CD14-positive monocyte (primary cell): ENCODE data around the gene GNA12. TPM values are rescaled to one million over a fixed set of nuclear protein-coding genes. Genes with fewer than 3 reads are reported as not detected.

Source experiments
- DNase-seq, 3 donors: peaks; one replicate each; pipeline ENCODE4 v3.0.0-alpha.2; 2011 to 2022
- H2AFZ ChIP-seq: 2 replicates; pipeline ENCODE4 v1.6.0; 2012; ENCODE audit warnings: mild to moderate bottlenecking, low read depth, low read length, inconsistent platforms; ENCODE audit not compliant: insufficient read depth, poor library complexity, severe bottlenecking
- H3K27ac ChIP-seq, 2 donors: 1 replicate in 1 of 2; 2 replicates in 1 of 2; pipeline ENCODE4 v1.5.1; 2012 to 2013; ENCODE audit warnings: low read length in 2 of 2, control low read depth in 1 of 2, inconsistent platforms in 1 of 2, low read depth in 1 of 2, mild to moderate bottlenecking in 1 of 2
- H3K27me3 ChIP-seq, 2 donors: one replicate each; pipeline versions ENCODE4 v1.6.0 to v1.6.1; 2011 to 2013; ENCODE audit warnings: low read length in 2 of 2; ENCODE audit not compliant: control insufficient read depth in 2 of 2, insufficient read depth in 2 of 2
- H3K36me3 ChIP-seq, 2 donors: replicated peaks in 1 of 2; 1 replicate in 1 of 2; 2 replicates in 1 of 2; pipeline versions ENCODE4 v1.5.1 to v1.6.1; 2012 to 2013; ENCODE audit warnings: low read length in 2 of 2, control low read depth in 1 of 2, inconsistent platforms in 1 of 2, mild to moderate bottlenecking in 1 of 2; ENCODE audit not compliant: insufficient read depth in 2 of 2, control insufficient read depth in 1 of 2
- H3K4me1 ChIP-seq, 2 donors: 1 replicate in 1 of 2; 2 replicates in 1 of 2; pipeline versions ENCODE4 v1.5.1 to v1.6.1; 2012 to 2013; ENCODE audit warnings: low read length in 2 of 2, control low read depth in 1 of 2, inconsistent platforms in 1 of 2, mild to moderate bottlenecking in 1 of 2, moderate library complexity in 1 of 2; ENCODE audit not compliant: insufficient read depth in 2 of 2, control insufficient read depth in 1 of 2
- H3K4me2 ChIP-seq: replicated peaks from 2 replicates; pipeline ENCODE3; 2012; ENCODE audit warnings: low read length, moderate library complexity, mild to moderate bottlenecking; ENCODE audit not compliant: poor library complexity, severe bottlenecking; ENCODE audit errors: extremely low read depth
- H3K4me3 ChIP-seq, 3 experiments: fragments of 200-600 bp in 1 of 3; sonication (generic) in 1 of 3; replicated peaks in 1 of 3; 1 replicate in 2 of 3; 2 replicates in 1 of 3; pipeline ENCODE4 v1.5.1; 2011 to 2013; ENCODE audit warnings: low read length in 3 of 3, mild to moderate bottlenecking in 3 of 3, control low read depth in 2 of 3, low read depth in 2 of 3, inconsistent platforms in 1 of 3, moderate library complexity in 1 of 3
- H3K79me2 ChIP-seq: 2 replicates; pipeline ENCODE4 v1.6.0; 2012; ENCODE audit warnings: mild to moderate bottlenecking, control low read depth, inconsistent platforms, low read length, moderate library complexity; ENCODE audit not compliant: insufficient read depth
- H3K9ac ChIP-seq: 2 replicates; pipeline ENCODE4 v1.6.0; 2017; ENCODE audit warnings: low read length, mild to moderate bottlenecking; ENCODE audit not compliant: insufficient read depth, poor library complexity, severe bottlenecking
- H3K9me3 ChIP-seq, 2 donors: replicated peaks in 1 of 2; 1 replicate in 1 of 2; 2 replicates in 1 of 2; pipeline versions ENCODE4 v1.5.1 to v1.6.1; 2012 to 2013; ENCODE audit warnings: low read length in 2 of 2, control low read depth in 1 of 2; ENCODE audit not compliant: control insufficient read depth in 1 of 2, insufficient read depth in 1 of 2
- H4K20me1 ChIP-seq: 2 replicates; pipeline ENCODE4 v1.6.0; 2012; ENCODE audit warnings: mild to moderate bottlenecking, low read length, control low read depth, moderate library complexity; ENCODE audit not compliant: insufficient read depth
- H3K27ac Mint-ChIP-seq, 7 donors: one replicate each; pipeline ENCODE4 v1.8.0; 2020; ENCODE audit warnings: mild to moderate bottlenecking in 7 of 7, mixed read lengths in 7 of 7, moderate library complexity in 6 of 7, inconsistent platforms in 2 of 7
- H3K27me3 Mint-ChIP-seq, 3 donors: one replicate each; pipeline ENCODE4 v1.8.0; 2021 to 2022; ENCODE audit warnings: low read depth in 3 of 3, mild to moderate bottlenecking in 3 of 3, mixed read lengths in 3 of 3, moderate library complexity in 3 of 3, inconsistent platforms in 1 of 3
- H3K36me3 Mint-ChIP-seq, 2 donors: one replicate each; pipeline ENCODE4 v1.8.0; 2020; ENCODE audit warnings: mixed read lengths in 2 of 2, inconsistent platforms in 1 of 2, mild to moderate bottlenecking in 1 of 2
- H3K4me1 Mint-ChIP-seq: one replicate; pipeline ENCODE4 v1.8.0; 2020; ENCODE audit warnings: mild to moderate bottlenecking, mixed read lengths
- H3K4me3 Mint-ChIP-seq, 2 donors: one replicate each; pipeline ENCODE4 v1.8.0; 2020; ENCODE audit warnings: mild to moderate bottlenecking in 2 of 2, mixed read lengths in 2 of 2, moderate library complexity in 1 of 2
- H3K9me3 Mint-ChIP-seq, 7 donors: one replicate each; pipeline ENCODE4 v1.8.0; 2020 to 2022; ENCODE audit warnings: mixed read lengths in 7 of 7, mild to moderate bottlenecking in 6 of 7, moderate library complexity in 6 of 7, inconsistent platforms in 2 of 7
- CTCF ChIP-seq: fragments of 200-600 bp; IDR thresholded peaks from one replicate; pipeline ENCODE4 v1.8.0; 2022; ENCODE audit warnings: antibody characterized with exemption, mild to moderate bottlenecking
- WGBS: methylation state at CpG from one replicate; pipeline ENCODE4 v1.1.5; 2013; ENCODE audit warnings: missing lambda C conversion rate; ENCODE audit not compliant: insufficient coverage; 5-methylcytosine and 5-hydroxymethylcytosine counted together
- intact Hi-C, 2 donors: fragments of 100-400 bp; cut with micrococcal nuclease; formaldehyde crosslinking; loops; one replicate each; pipeline versions ENCODE4 v1.15.0 to v1.15.1; 2023
- polyA plus RNA-seq, 3 donors: library from polyadenylated mRNA; depleted of rRNA in 1 of 3; unstranded in 2 of 3; stranded (reverse) in 1 of 3; fragments of 300-500 nt in 2 of 3; fragments of >200 nt in 1 of 3; fragmentation: Illumina TruSeq in 2 of 3; gene quantifications; 1 replicate in 2 of 3; 2 replicates in 1 of 3; pipeline ENCODE4 v1.2.3, GENCODE V29; 2012 to 2021

The GNA12 gene
- polyA plus RNA-seq, 3 donors, result 3.4 to 25.9 (median 10.6) TPM

DNA sequence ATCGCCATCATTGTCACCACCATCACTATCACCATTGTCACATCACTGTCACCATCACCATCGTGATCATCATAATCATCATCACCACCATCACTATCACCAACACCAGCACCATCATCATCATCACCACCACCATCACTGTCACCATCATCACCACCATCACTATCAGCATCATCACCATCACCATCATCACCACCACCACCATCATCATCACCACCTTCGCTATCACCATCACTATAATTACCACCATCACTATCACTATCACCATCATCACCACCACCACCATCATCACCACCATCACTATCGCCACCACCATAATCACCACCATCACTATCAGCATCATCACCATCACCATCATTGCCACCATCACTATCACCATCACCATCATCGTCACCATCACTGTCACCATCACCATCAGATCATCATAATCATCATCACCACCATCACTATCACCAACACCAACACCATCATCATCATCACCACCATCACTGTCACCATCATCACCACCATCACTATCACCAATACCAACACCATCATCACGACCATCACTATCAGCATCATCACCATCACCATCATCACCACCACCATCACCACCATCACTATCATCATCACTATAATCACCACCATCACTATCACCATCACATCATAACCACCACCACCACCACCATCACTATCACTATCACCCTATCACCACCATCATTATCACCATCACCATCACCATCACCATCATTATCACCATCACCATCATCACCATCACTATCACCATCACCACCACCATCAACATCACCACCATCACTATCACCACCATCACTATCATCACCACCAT, 6.0 kb upstream of the GNA12 start:
- H3K4me3 ChIP-seq, result no peak overlapping the region
- no peaks in the 10 kb centered on the region for H3K9me3 ChIP-seq
- no peak overlapping the region for H3K27ac Mint-ChIP-seq
- WGBS, result 99% methylated on average over 5 of the region's 6 CpGs
- no peaks in the 10 kb centered on the region for H4K20me1 ChIP-seq
- no peak overlapping the region for H2AFZ ChIP-seq
- no peak for DNase-seq
- peaks cover 2 to 12% (median 8%) of the 10 kb centered on the region in 3 donors for H3K27me3 Mint-ChIP-seq
- peaks cover 4% of the 10 kb centered on the region for H3K4me1 Mint-ChIP-seq
- no peaks in the 10 kb centered on the region for H3K27me3 ChIP-seq
- H3K79me2 ChIP-seq, result no peaks in the 10 kb centered on the region
- no peaks in the 10 kb centered on the region for H3K36me3 ChIP-seq
- no peak overlapping the region for H3K9ac ChIP-seq
- H3K4me1 ChIP-seq, result peaks cover 0 to under 1% of the 10 kb centered on the region in 2 donors
- no peak overlapping the region for H3K4me2 ChIP-seq
- no peak for TF ChIP-seq CTCF
- intact Hi-C loops, result loop anchor here in 1 of 2 donors (10.0 kb wide), 1 partner anchor 115 kb away; no protein-coding TSS in a partner anchor
- no peaks in the 10 kb centered on the region for H3K36me3 Mint-ChIP-seq
- no peak overlapping the region for H3K27ac ChIP-seq
- no peak overlapping the region for H3K4me3 Mint-ChIP-seq
- peaks cover 0 to 3% (median under 1%) of the 10 kb centered on the region in 7 donors for H3K9me3 Mint-ChIP-seq

- Histone ChIP-seq H4K20me1 (peaks cover 7% of the 10 kb centered on the region), H3K27ac (peak overlapping the region in 1 of 2 donors; percentile 56), H3K9me3 (no peaks in the 10 kb centered on the region), H3K79me2 (peaks cover 12% of the 10 kb centered on the region), H3K4me1 (peaks cover 14 to 21% of the 10 kb centered on the region in 2 donors), H3K36me3 (peaks cover 0 to 7% of the 10 kb centered on the region in 2 donors), H3K4me2 (peak overlapping the region; percentile 80), H2AFZ (peak overlapping the region; percentile 72), H3K27me3 (no peaks in the 10 kb centered on the region), H3K9ac (no peak overlapping the region), H3K4me3 (peak overlapping the region in 2 of 3 experiments; percentile 39 to 74)
- peaks cover 20 to 25% of the 10 kb centered on the region in 2 donors for H3K36me3 Mint-ChIP-seq
- H3K4me3 Mint-ChIP-seq, result peak overlapping the region; percentile 67 to 70
- WGBS, result 98% methylated on average over 5 of the region's 14 CpGs
- intact Hi-C loops, result loop anchor here (2.0 to 10.0 kb wide), 2 partner anchors 18 to 110 kb away; no protein-coding TSS in a partner anchor
- peaks cover 4 to 9% (median 6%) of the 10 kb centered on the region in 3 donors for H3K27me3 Mint-ChIP-seq
- no peak for TF ChIP-seq CTCF
- peak in 1 of 3 donors; percentile 44 for DNase-seq
- peaks cover 38% of the 10 kb centered on the region for H3K4me1 Mint-ChIP-seq
- peaks cover 0 to 2% (median 0%) of the 10 kb centered on the region in 7 donors for H3K9me3 Mint-ChIP-seq
- peak overlapping the region in 4 of 7 donors; percentile 74 to 85 (median 80) for H3K27ac Mint-ChIP-seq
Observed at GRCh38 chr7:2845034-2845592, 1.0 kb upstream of the GNA12 start.
